ENCODE data around the gene NQO2. TPM values are rescaled to one million over a fixed set of nuclear protein-coding genes. Genes with fewer than 3 reads are reported as not detected.
"Not testable (repeated sequence)": the region's sequence is repeated elsewhere in the genome, so short reads cannot be mapped to it uniquely, and the experiment has no call there.

The NQO2 gene
- total RNA-seq, 2 donors from 2014 or later: 27.9 to 34.3 TPM

DNA sequence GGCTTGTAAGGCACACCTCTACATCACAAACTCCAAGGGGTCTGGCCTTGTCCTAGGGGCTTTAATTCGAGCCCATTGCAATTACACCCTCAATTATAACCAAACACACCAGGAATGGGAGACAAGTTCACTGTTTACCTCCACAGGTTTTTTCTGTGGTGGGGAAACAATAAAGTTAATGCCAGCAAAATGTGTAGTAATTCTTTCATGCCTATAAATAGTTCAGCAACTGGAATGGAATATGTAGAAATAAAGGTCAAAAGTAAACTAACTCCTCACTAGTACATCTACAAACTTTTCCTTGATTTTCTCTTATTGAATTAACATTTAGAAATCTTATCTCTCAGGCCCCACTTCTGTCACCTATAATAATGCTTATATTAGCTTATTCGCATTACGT is 41.5 kb downstream of the NQO2 start:
- H3K4me3 ChIP-seq: no peak overlapping the region
- H3K36me3 ChIP-seq: no peaks in the 10 kb centered on the region
- H3K27ac ChIP-seq: no peak overlapping the region
- DNase-seq (ENCODE audit: low spot score): no peak
- TF ChIP-seq POLR2AphosphoS5 (IDR thresholded peaks at IDR 0.05) (no peak), CTCF (IDR thresholded peaks at IDR 0.05) (no peak), POLR2A (IDR thresholded peaks at IDR 0.05) (no peak)
- intact Hi-C loops (cut with DNase I): no loop called here
- H3K9me3 ChIP-seq: no peaks in the 10 kb centered on the region
- H3K4me1 ChIP-seq (replicated peaks): no peaks in the 10 kb centered on the region
- no peaks in the 10 kb centered on the region for H3K27me3 ChIP-seq (replicated peaks; ENCODE audit: insufficient read depth)
- WGBS: 88% methylated on average over 3 of the region's 3 CpGs

DNA sequence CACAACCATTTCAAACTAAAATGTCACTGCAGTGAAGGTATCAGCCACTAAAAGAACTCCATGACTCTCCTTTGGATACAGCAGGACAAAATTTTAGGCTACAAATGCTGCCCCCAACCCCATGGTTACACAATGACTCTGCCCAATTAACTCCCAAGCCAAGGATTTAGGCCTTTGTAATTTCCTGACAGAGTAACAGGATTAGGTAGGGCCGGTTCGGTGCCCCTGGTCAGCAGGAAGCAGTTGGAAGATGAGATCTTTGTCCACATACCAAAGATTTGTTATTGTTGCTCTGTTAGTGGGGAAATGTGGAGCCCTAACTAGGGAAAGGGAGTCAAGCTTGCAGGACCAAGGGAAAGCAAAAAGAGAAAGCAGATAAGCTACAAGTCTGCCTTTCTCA is 41.9 kb downstream of the NQO2 start:
- no peak overlapping the region for H3K27ac ChIP-seq
- 64% methylated on average over 2 of the region's 2 CpGs for WGBS
- H3K36me3 ChIP-seq: no peaks in the 10 kb centered on the region
- no peak for DNase-seq (ENCODE audit: low spot score)
- H3K9me3 ChIP-seq: no peaks in the 10 kb centered on the region
- intact Hi-C loops (cut with DNase I): no loop called here
- no peaks in the 10 kb centered on the region for H3K27me3 ChIP-seq (replicated peaks; ENCODE audit: insufficient read depth)
- H3K4me3 ChIP-seq: no peak overlapping the region
- no peaks in the 10 kb centered on the region for H3K4me1 ChIP-seq (replicated peaks)
- TF ChIP-seq CTCF (IDR thresholded peaks at IDR 0.05) (no peak), POLR2AphosphoS5 (IDR thresholded peaks at IDR 0.05) (no peak), POLR2A (IDR thresholded peaks at IDR 0.05) (no peak)

DNA sequence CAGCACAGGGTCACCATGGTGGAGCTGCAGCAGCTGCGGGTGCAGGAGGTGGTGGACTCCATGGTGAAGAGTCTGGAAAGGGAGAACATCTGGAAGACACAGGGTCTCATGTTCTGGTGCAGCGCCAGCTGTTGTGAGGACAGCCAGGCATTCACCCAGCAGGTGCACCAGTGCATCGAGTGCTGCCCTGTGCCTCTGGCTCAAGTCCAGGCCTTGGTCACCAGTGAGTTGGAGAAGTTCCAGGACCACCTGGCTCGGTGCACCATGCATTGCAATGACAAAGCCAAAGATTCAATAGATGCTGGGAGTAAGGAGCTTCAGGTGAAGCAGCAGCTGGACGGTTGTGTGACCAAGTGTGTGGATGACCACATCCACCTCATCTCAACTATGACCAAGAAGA is 45.7 kb downstream of the NQO2 start:
- Histone ChIP-seq H3K4me3 (no peak overlapping the region), H3K27me3 (replicated peaks; ENCODE audit: insufficient read depth) (no peaks in the 10 kb centered on the region), H3K4me1 (replicated peaks) (no peaks in the 10 kb centered on the region), H3K9me3 (no peaks in the 10 kb centered on the region), H3K27ac (no peak overlapping the region), H3K36me3 (no peaks in the 10 kb centered on the region)
- TF ChIP-seq CTCF (IDR thresholded peaks at IDR 0.05) (no peak), POLR2AphosphoS5 (IDR thresholded peaks at IDR 0.05) (no peak), POLR2A (IDR thresholded peaks at IDR 0.05) (no peak)
- 73% methylated on average over 4 of the region's 5 CpGs for WGBS
- intact Hi-C loops (cut with DNase I): no loop called here
- DNase-seq (ENCODE audit: low spot score): no peak

- H3K4me1 ChIP-seq (replicated peaks): no peaks in the 10 kb centered on the region
- H3K27ac ChIP-seq: no peak overlapping the region
- intact Hi-C loops (cut with DNase I): no loop called here
- no peaks in the 10 kb centered on the region for H3K9me3 ChIP-seq
- H3K36me3 ChIP-seq: no peaks in the 10 kb centered on the region
- H3K27me3 ChIP-seq (replicated peaks; ENCODE audit: insufficient read depth): no peaks in the 10 kb centered on the region
- no peak for DNase-seq (ENCODE audit: low spot score)
- TF ChIP-seq POLR2AphosphoS5 (IDR thresholded peaks at IDR 0.05) (no peak), POLR2A (IDR thresholded peaks at IDR 0.05) (no peak), CTCF (IDR thresholded peaks at IDR 0.05) (no peak)
- no peak overlapping the region for H3K4me3 ChIP-seq
- WGBS: 52% methylated on average over 1 of the region's 1 CpG
These were observed 46.1 kb downstream of the NQO2 start for GRCh38 chr6:3045777-3046176.

DNA sequence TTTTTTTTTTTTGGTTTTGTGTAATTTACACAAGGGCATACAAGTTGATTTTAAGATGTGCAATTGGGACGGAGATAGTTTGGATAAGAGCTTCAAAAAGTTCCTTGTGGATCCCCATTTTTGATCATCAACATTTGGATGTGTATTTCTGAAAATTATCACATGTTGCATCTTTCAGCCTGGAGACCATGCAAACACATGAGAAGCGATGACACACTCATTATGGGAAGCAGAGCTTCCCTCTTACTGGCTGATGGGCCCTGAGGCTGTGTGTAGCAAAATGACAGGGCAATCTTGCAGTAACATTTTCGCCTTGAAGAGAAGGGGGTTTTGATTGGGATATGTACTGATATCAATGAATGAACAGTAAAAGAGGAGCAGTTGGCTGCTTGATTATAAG is 46.6 kb downstream of the NQO2 start:
- WGBS: 77% methylated on average over 3 of the region's 3 CpGs
- intact Hi-C loops (cut with DNase I): no loop called here
- Histone ChIP-seq H3K9me3 (no peaks in the 10 kb centered on the region), H3K36me3 (no peaks in the 10 kb centered on the region), H3K27me3 (replicated peaks; ENCODE audit: insufficient read depth) (no peaks in the 10 kb centered on the region), H3K4me1 (replicated peaks) (no peaks in the 10 kb centered on the region), H3K4me3 (no peak overlapping the region), H3K27ac (no peak overlapping the region)
- no peak for DNase-seq (ENCODE audit: low spot score)
- TF ChIP-seq CTCF (IDR thresholded peaks at IDR 0.05) (no peak), POLR2AphosphoS5 (IDR thresholded peaks at IDR 0.05) (no peak), POLR2A (IDR thresholded peaks at IDR 0.05) (no peak)

DNA sequence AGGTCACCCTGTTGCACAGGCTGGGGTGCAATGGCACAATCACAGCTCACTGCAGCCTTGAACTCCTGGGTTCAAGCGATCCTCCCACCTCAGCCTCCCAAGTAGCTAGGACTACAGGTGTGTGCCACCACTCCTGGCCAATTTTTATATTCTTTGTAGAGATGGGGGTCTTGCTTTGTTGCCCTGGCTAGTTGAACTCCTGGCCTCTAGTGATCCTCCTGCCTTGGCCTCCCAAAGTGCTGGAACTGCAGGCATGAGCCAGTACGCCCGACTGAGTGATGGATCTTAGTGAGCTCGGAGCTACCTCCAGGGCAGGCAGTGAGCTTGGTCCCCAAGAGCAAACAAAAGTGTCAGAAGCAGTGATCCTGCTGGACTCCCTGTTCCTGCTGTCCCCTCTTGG is 48.3 kb downstream of the NQO2 start:
- intact Hi-C loops (cut with DNase I); H3K4me1 ChIP-seq (replicated peaks): not testable (repeated sequence)
- WGBS: 100% methylated on average over 2 of the region's 4 CpGs

More for the DNA sequence above, 48.3 kb downstream of the NQO2 start:
- DNase-seq (ENCODE audit: low spot score); H3K4me3 ChIP-seq; H3K9me3 ChIP-seq; H3K36me3 ChIP-seq; H3K27me3 ChIP-seq (replicated peaks; ENCODE audit: insufficient read depth); H3K27ac ChIP-seq: not testable (repeated sequence)

All from prostate gland (tissue), 2 donors.